Panc1 (cell line): ENCODE data around the gene RALGPS1. TPM values are rescaled to one million over a fixed set of nuclear protein-coding genes. Genes with fewer than 3 reads are reported as not detected.

Source experiments
- ATAC-seq: fragments of 200-7000 bp; cut with Tn5 transposase; 2 replicates; pipeline ENCODE4 v1.9.1; 2020; ENCODE audit warnings: mild to moderate bottlenecking, moderate library complexity
- BruUV-seq: library from RNA; stranded (reverse); fragments of 400-500 nt; replicated peaks from 2 replicates; lab custom pipeline; 2021; lab: Mats Ljungman, UMichigan
- CTCF ChIA-PET: fragments of 300-600 bp; sonication (Branson Sonifier 250); formaldehyde crosslinking; loops from one replicate; lab custom pipeline; 2022; ENCODE audit warnings: antibody characterized with exemption; lab: Charles Lee
- POLR2A ChIA-PET: fragments of 300-600 bp; sonication (Branson Sonifier 250); formaldehyde crosslinking; loops from one replicate; lab custom pipeline; 2022; ENCODE audit warnings: antibody characterized with exemption; lab: Charles Lee
- DNase-seq: peaks from one replicate; pipeline ENCODE4 v3.0.0-alpha.2; 2010; ENCODE audit warnings: low read depth, low spot score
- H3K27ac ChIP-seq: 2 replicates; pipeline ENCODE4 v1.5.1; 2011; ENCODE audit warnings: mild to moderate bottlenecking, low read length, inconsistent platforms
- H3K27me3 ChIP-seq: fragments of 200-500 bp; sonication (Bioruptor generic); 2 replicates; pipeline ENCODE4 v1.6.0; 2014; ENCODE audit warnings: low read length, inconsistent platforms; ENCODE audit not compliant: control insufficient read depth, insufficient read depth
- H3K36me3 ChIP-seq: fragments of 200-500 bp; sonication (Bioruptor generic); 2 replicates; pipeline ENCODE4 v1.5.1; 2014; ENCODE audit warnings: inconsistent platforms, mild to moderate bottlenecking, low read length, moderate library complexity; ENCODE audit not compliant: control insufficient read depth, insufficient read depth
- H3K4me1 ChIP-seq: 2 replicates; pipeline ENCODE4 v1.5.1; 2011; ENCODE audit warnings: inconsistent platforms, mild to moderate bottlenecking, low read length, moderate library complexity; ENCODE audit not compliant: control insufficient read depth, insufficient read depth
- H3K4me3 ChIP-seq, 2 experiments: 2 replicates each; pipeline ENCODE4 v1.5.1; 2011 to 2012; ENCODE audit warnings: low read depth in 2 of 2, low read length in 2 of 2, mild to moderate bottlenecking in 2 of 2, inconsistent platforms in 1 of 2, moderate library complexity in 1 of 2
- H3K9me3 ChIP-seq: fragments of 200-500 bp; sonication (Bioruptor generic); 2 replicates; pipeline ENCODE4 v1.5.1; 2014; ENCODE audit warnings: low read depth, mild to moderate bottlenecking, inconsistent platforms, low read length, moderate library complexity; ENCODE audit not compliant: control insufficient read depth, insufficient read depth
- CTCF ChIP-seq: fragments of 450-650 bp; IDR thresholded peaks from 2 replicates; pipeline ENCODE4 v1.5.1; 2017; ENCODE audit warnings: mild to moderate bottlenecking
- POLR2AphosphoS5 ChIP-seq: IDR thresholded peaks from 2 replicates; pipeline ENCODE4 v1.6.1; 2012; ENCODE audit warnings: mild to moderate bottlenecking, low read depth, low read length, moderate library complexity
- REST ChIP-seq, 2 experiments: IDR thresholded peaks; 2 replicates each; pipeline ENCODE4 v1.6.1; 2011 to 2012; ENCODE audit warnings: low read depth in 2 of 2, control low read depth in 1 of 2, low read length in 1 of 2, mild to moderate bottlenecking in 1 of 2, moderate library complexity in 1 of 2; ENCODE audit not compliant: insufficient read depth in 1 of 2
- SIN3A ChIP-seq: IDR thresholded peaks from 2 replicates; pipeline ENCODE4 v1.6.1; 2012; ENCODE audit warnings: low read depth, mild to moderate bottlenecking, low read length, moderate library complexity, borderline replicate concordance; ENCODE audit not compliant: insufficient read depth
- TCF7L2 ChIP-seq: IDR thresholded peaks from 2 replicates; pipeline ENCODE4 v1.6.1; 2011; ENCODE audit warnings: mild to moderate bottlenecking, low read depth, low read length, inconsistent platforms
- in situ Hi-C: cut with HindIII; loops from 2 replicates; pipeline ENCODE4 v1.10.0; 2016; ENCODE audit warnings: low sequenced_read_pairs, low pct_unique_long_range_greater_than_20kb
- intact Hi-C: fragments of 100-400 bp; cut with micrococcal nuclease; formaldehyde crosslinking; loops from one replicate; pipeline ENCODE4 v1.10.0; 2022; ENCODE audit not compliant: unreplicated experiment
- total RNA-seq: library from RNA; stranded (reverse); gene quantifications from one replicate; pipeline ENCODE4 v1.2.1, GENCODE V29; 2021; ENCODE audit not compliant: unreplicated experiment

Gene RALGPS1
- total RNA-seq, 1 experiment from 2014 or later, result 7.2 TPM

- H3K4me1 ChIP-seq, result no peaks in the 10 kb centered on the region
- intact Hi-C loops, result no loop called here
- ChIA-PET CTCF (no interaction called here), POLR2A (no interaction called here)
- no peak overlapping the region for H3K27ac ChIP-seq
- no peaks in the 10 kb centered on the region for H3K36me3 ChIP-seq
- no peaks in the 10 kb centered on the region for H3K27me3 ChIP-seq
- BruUV-seq, result no TSS peak
- ATAC-seq, result no peak
- no peak overlapping the region for H3K4me3 ChIP-seq
- DNase-seq, result no peak
- H3K9me3 ChIP-seq, result no peaks in the 10 kb centered on the region
- TF ChIP-seq POLR2AphosphoS5, result no peak
- no peak for TF ChIP-seq TCF7L2
- no peak for TF ChIP-seq CTCF
- no peak for TF ChIP-seq REST (IDR thresholded peaks at IDR 0.05; ENCODE audit: insufficient read depth in 1 of 2, low read depth in 2 of 2, low read length in 1 of 2)
- no peak for TF ChIP-seq SIN3A
- in situ Hi-C loops, result no loop called here
Observed at GRCh38 chr9:127168756-127169574, 254.4 kb downstream of the RALGPS1 start.

GRCh38 chr9:127169575-127169883 is 254.9 kb downstream of the RALGPS1 start:
- ChIA-PET CTCF (no interaction called here), POLR2A (no interaction called here)
- H3K36me3 ChIP-seq, result no peaks in the 10 kb centered on the region
- H3K9me3 ChIP-seq, result no peaks in the 10 kb centered on the region
- in situ Hi-C loops (no loop called here), intact Hi-C loops (no loop called here)
- BruUV-seq, result no TSS peak
- TF ChIP-seq POLR2AphosphoS5 (no peak), TCF7L2 (no peak)
- no peak for ATAC-seq
- no peak for DNase-seq
- H3K27ac ChIP-seq, result no peak overlapping the region
- no peak overlapping the region for H3K4me3 ChIP-seq
- H3K27me3 ChIP-seq, result no peaks in the 10 kb centered on the region
- no peaks in the 10 kb centered on the region for H3K4me1 ChIP-seq

- Histone ChIP-seq H3K27me3 (no peaks in the 10 kb centered on the region), H3K36me3 (no peaks in the 10 kb centered on the region), H3K27ac (no peak overlapping the region), H3K9me3 (no peaks in the 10 kb centered on the region), H3K4me3 (no peak overlapping the region), H3K4me1 (no peaks in the 10 kb centered on the region)
- TF ChIP-seq SIN3A (no peak), REST (IDR thresholded peaks at IDR 0.05; ENCODE audit: insufficient read depth in 1 of 2, low read depth in 2 of 2, low read length in 1 of 2) (no peak), TCF7L2 (no peak), CTCF (no peak), POLR2AphosphoS5 (no peak)
- POLR2A ChIA-PET, result no interaction called here
- in situ Hi-C loops, result no loop called here
- CTCF ChIA-PET, result no interaction called here
- no TSS peak for BruUV-seq
- intact Hi-C loops, result no loop called here
- DNase-seq (no peak), ATAC-seq (no peak)
Observed at GRCh38 chr9:127170103-127170502, 255.5 kb downstream of the RALGPS1 start.
